PC-3 (cell line): Measurements from ENCODE around the gene HDAC10. TPM values are rescaled to one million over a fixed set of nuclear protein-coding genes. Genes with fewer than 3 reads are reported as not detected.
A peak's percentile ranks its signal among the peaks of the same experiment; 100 is the strongest.

Source experiments
- ATAC-seq: fragments of 200-7000 bp; cut with Tn5 transposase; 2 replicates; pipeline ENCODE4 v1.9.1; 2020; ENCODE audit warnings: mild to moderate bottlenecking, moderate library complexity
- BruUV-seq: library from RNA; stranded (reverse); fragments of 400-500 nt; replicated peaks from 2 replicates; lab custom pipeline; 2021; lab: Mats Ljungman, UMichigan
- CTCF ChIA-PET: fragments of 300-600 bp; sonication (Branson Sonifier 250); formaldehyde crosslinking; loops from one replicate; lab custom pipeline; 2022; ENCODE audit warnings: antibody characterized with exemption; lab: Charles Lee
- POLR2A ChIA-PET: fragments of 300-600 bp; sonication (Branson Sonifier 250); formaldehyde crosslinking; loops from one replicate; lab custom pipeline; 2022; ENCODE audit warnings: antibody characterized with exemption; ENCODE audit not compliant: unreplicated experiment; lab: Charles Lee
- DNase-seq: peaks from one replicate; pipeline ENCODE4 v3.0.0-alpha.2; 2015
- H2AFZ ChIP-seq: fragments of 300-600 bp; sonication (generic); 2 replicates; pipeline ENCODE4 v1.6.0; 2016; ENCODE audit warnings: antibody characterized with exemption, low read length
- H3F3A ChIP-seq: fragments of 300-600 bp; sonication (generic); one replicate; pipeline ENCODE4 v1.6.0; 2017; ENCODE audit warnings: antibody characterized with exemption, low read length, control low read depth, mild to moderate bottlenecking; ENCODE audit not compliant: unreplicated experiment
- H3K27ac ChIP-seq: fragments of 300-600 bp; sonication (generic); 2 replicates; pipeline ENCODE4 v1.5.1; 2016; ENCODE audit warnings: mild to moderate bottlenecking, low read length
- H3K27me3 ChIP-seq: fragments of 300-600 bp; sonication (generic); 2 replicates; pipeline ENCODE4 v1.6.1; 2016; ENCODE audit warnings: low read length, mixed read lengths
- H3K36me3 ChIP-seq: fragments of 300-600 bp; sonication (generic); 2 replicates; pipeline ENCODE4 v1.6.1; 2016; ENCODE audit warnings: low read depth, mixed run types, low read length, mixed read lengths
- H3K4me1 ChIP-seq: fragments of 300-600 bp; sonication (generic); 2 replicates; pipeline ENCODE4 v1.5.1; 2016; ENCODE audit warnings: low read length; ENCODE audit not compliant: insufficient read depth
- H3K4me2 ChIP-seq: fragments of 300-600 bp; sonication (generic); 2 replicates; pipeline ENCODE4 v1.6.0; 2016; ENCODE audit warnings: low read length
- H3K4me3 ChIP-seq: fragments of 300-600 bp; sonication (generic); 2 replicates; pipeline ENCODE4 v1.5.1; 2016; ENCODE audit warnings: mild to moderate bottlenecking, low read length, mixed read lengths
- H3K79me2 ChIP-seq: fragments of 300-600 bp; sonication (generic); 2 replicates; pipeline ENCODE4 v1.6.1; 2017; ENCODE audit warnings: low read length, mixed read lengths
- H3K9ac ChIP-seq: fragments of 300-600 bp; sonication (generic); 2 replicates; pipeline ENCODE4 v1.6.0; 2016; ENCODE audit warnings: mild to moderate bottlenecking, low read length
- H3K9me2 ChIP-seq: fragments of 300-600 bp; sonication (generic); replicated peaks from 2 replicates; pipeline ENCODE4 v1.6.1; 2016; ENCODE audit warnings: mixed run types, low read length, mixed read lengths
- H3K9me3 ChIP-seq: fragments of 300-600 bp; sonication (generic); 2 replicates; pipeline ENCODE4 v1.6.1; 2016; ENCODE audit warnings: low read length, mixed read lengths
- H4K20me1 ChIP-seq: fragments of 300-600 bp; sonication (generic); 2 replicates; pipeline ENCODE4 v1.6.1; 2016; ENCODE audit warnings: low read length, mixed read lengths
- CTCF ChIP-seq: fragments of 300-600 bp; sonication (generic); conservative IDR thresholded peaks from 2 replicates; pipeline ENCODE4 v1.5.1; 2017; ENCODE audit warnings: antibody characterized with exemption, low read depth, mild to moderate bottlenecking, low read length
- EZH2 ChIP-seq: fragments of 300-600 bp; sonication (generic); IDR thresholded peaks from one replicate; pipeline ENCODE4 v1.6.1; 2017; ENCODE audit warnings: antibody characterized with exemption, mild to moderate bottlenecking, low read length; ENCODE audit not compliant: unreplicated experiment
- EZH2phosphoT487 ChIP-seq: fragments of 300-600 bp; sonication (generic); IDR thresholded peaks from 2 replicates; pipeline ENCODE4 v1.6.1; 2018; ENCODE audit warnings: mild to moderate bottlenecking, antibody characterized with exemption, low read length, borderline replicate concordance
- intact Hi-C: fragments of 100-400 bp; cut with micrococcal nuclease; formaldehyde crosslinking; loops from 2 replicates; pipeline ENCODE4 v1.9.0; 2023
- total RNA-seq: library from RNA; depleted of rRNA; stranded (reverse); fragments of >200 nt; gene quantifications from 2 replicates; pipeline ENCODE4 v1.2.3, GENCODE V29; 2014

The HDAC10 gene
- total RNA-seq, 1 experiment from 2014 or later = 25.8 TPM

GRCh38 chr22:50292643-50293440 lies 41.8 kb upstream of the HDAC10 start:
- CTCF ChIA-PET = interaction anchor here (1.0 kb wide), 1 partner anchor 12 kb away, joined by 3 read pairs; no protein-coding TSS in a partner anchor
- intact Hi-C loops = no loop called here

GRCh38 chr22:50289942-50290630 lies 39.0 kb upstream of the HDAC10 start:
- H3K4me2 ChIP-seq = no peak overlapping the region
- no peaks in the 10 kb centered on the region for H4K20me1 ChIP-seq
- intact Hi-C loops = no loop called here

More at GRCh38 chr22:50292643-50293440, 41.8 kb upstream of the HDAC10 start:
- Histone ChIP-seq H4K20me1 (no peaks in the 10 kb centered on the region; the same call in 1 of the 2 replicates), H3K36me3 (no peaks in the 10 kb centered on the region), H3K9ac (peak overlapping the region; percentile 40; the same call in 1 of the 2 replicates), H3K4me2 (peak overlapping the region; percentile 77), H3K4me1 (peaks cover 20% of the 10 kb centered on the region), H3K27me3 (no peaks in the 10 kb centered on the region), H3K27ac (peak overlapping the region; percentile 54), H3K79me2 (peaks cover 84% of the 10 kb centered on the region), H3K9me2 (no peaks in the 10 kb centered on the region), H2AFZ (no peak overlapping the region), H3F3A (no peaks in the 10 kb centered on the region), H3K4me3 (peak overlapping the region; percentile 48), H3K9me3 (no peaks in the 10 kb centered on the region)
- BruUV-seq = no TSS peak
- POLR2A ChIA-PET = no interaction called here
- DNase-seq (no peak), ATAC-seq (no peak)
- TF ChIP-seq EZH2 (no peak), EZH2phosphoT487 (no peak), CTCF (no peak)

More at GRCh38 chr22:50289942-50290630, 39.0 kb upstream of the HDAC10 start:
- ChIA-PET POLR2A (no interaction called here), CTCF (no interaction called here)
- Histone ChIP-seq H3K27me3 (no peaks in the 10 kb centered on the region), H3K9ac (no peak overlapping the region), H3K4me3 (no peak overlapping the region), H3F3A (no peaks in the 10 kb centered on the region), H3K27ac (no peak overlapping the region), H2AFZ (no peak overlapping the region), H3K9me2 (no peaks in the 10 kb centered on the region), H3K9me3 (no peaks in the 10 kb centered on the region), H3K36me3 (no peaks in the 10 kb centered on the region), H3K79me2 (peaks cover 57% of the 10 kb centered on the region), H3K4me1 (peaks cover 20% of the 10 kb centered on the region)
- DNase-seq (no peak), ATAC-seq (no peak)
- TSS peak; percentile 29 for BruUV-seq
- TF ChIP-seq EZH2phosphoT487 = no peak
- no peak for TF ChIP-seq EZH2
- no peak for TF ChIP-seq CTCF
